Esophagus muscularis mucosa (tissue), 4 donors: Measurements from ENCODE around the gene TMEM255B. TPM values are rescaled to one million over a fixed set of nuclear protein-coding genes. Genes with fewer than 3 reads are reported as not detected.

ENCODE experiments used
- DNase-seq: peaks from one replicate; pipeline ENCODE4 v3.0.0-alpha.2; 2017; ENCODE audit errors: extremely low spot score
- H3K27ac ChIP-seq, 4 donors: fragments of 200-600 bp; sonication (generic); replicated peaks in 1 of 4; 1 replicate in 3 of 4; 2 replicates in 1 of 4; pipeline ENCODE4 v1.5.1; 2016 to 2019; ENCODE audit warnings: mild to moderate bottlenecking in 1 of 4
- H3K27me3 ChIP-seq, 4 donors: fragments of 200-600 bp; sonication (generic); one replicate each; pipeline versions ENCODE4 v1.5.1 to v1.6.0; 2016 to 2019
- H3K36me3 ChIP-seq, 4 donors: fragments of 200-600 bp; sonication (generic); one replicate each; pipeline ENCODE4 v1.5.1; 2016 to 2019
- H3K4me1 ChIP-seq, 4 donors: fragments of 200-600 bp; sonication (generic); one replicate each; pipeline ENCODE4 v1.5.1; 2016 to 2019
- H3K4me3 ChIP-seq, 4 donors: fragments of 200-600 bp; sonication (generic); 1 replicate in 2 of 4; 2 replicates in 2 of 4; pipeline ENCODE4 v1.5.1; 2016 to 2019; ENCODE audit warnings: mild to moderate bottlenecking in 4 of 4, moderate library complexity in 1 of 4
- H3K9me3 ChIP-seq, 4 donors: fragments of 200-600 bp; sonication (generic); 1 replicate in 3 of 4; 2 replicates in 1 of 4; pipeline ENCODE4 v1.5.1; 2016 to 2019
- CTCF ChIP-seq, 3 experiments: fragments of 200-600 bp in 2 of 3; fragments of 450-650 bp in 1 of 3; sonication (generic) in 2 of 3; IDR thresholded peaks; one replicate each; pipeline ENCODE4 v1.5.1; 2017 to 2019; ENCODE audit warnings: antibody characterized with exemption in 3 of 3, mild to moderate bottlenecking in 2 of 3, moderate library complexity in 1 of 3
- EP300 ChIP-seq: sonication (generic); formaldehyde crosslinking; IDR thresholded peaks from one replicate; pipeline ENCODE4 v1.6.1; 2017; ENCODE audit warnings: antibody characterized with exemption
- POLR2A ChIP-seq: fragments of 450-650 bp; IDR thresholded peaks from one replicate; pipeline ENCODE4 v1.6.1; 2017; ENCODE audit warnings: antibody characterized with exemption, moderate library complexity, mild to moderate bottlenecking, low read depth
- POLR2AphosphoS5 ChIP-seq, 2 donors: sonication (generic); formaldehyde crosslinking; IDR thresholded peaks; one replicate each; pipeline ENCODE4 v1.6.1; 2017; ENCODE audit warnings: antibody characterized with exemption in 2 of 2
- WGBS: methylation state at CpG from one replicate; pipeline ENCODE4 v1.1.5; 2018; 5-methylcytosine and 5-hydroxymethylcytosine counted together
- intact Hi-C: fragments of 100-400 bp; cut with DNase I; formaldehyde crosslinking; loops from one replicate; pipeline ENCODE4 v1.15.1; 2023
- total RNA-seq, 4 donors: library from RNA; depleted of rRNA; stranded (reverse); fragments of >200 nt; gene quantifications; one replicate each; pipeline versions ENCODE4 v1.1.0 to v1.2.1, GENCODE V29; 2016

The TMEM255B gene
- total RNA-seq, 4 donors from 2014 or later = 4.1 to 12.3 (median 10.7) TPM

- TF ChIP-seq POLR2AphosphoS5 (IDR thresholded peaks at IDR 0.05) = peak; percentile 37 to 55
- no peak for TF ChIP-seq EP300
- no peak for TF ChIP-seq POLR2A
- DNase-seq = no peak
- Histone ChIP-seq H3K27me3 (no peaks in the 10 kb centered on the region), H3K4me1 (peaks cover 73 to 92% (median 92%) of the 10 kb centered on the region in 4 donors), H3K9me3 (no peaks in the 10 kb centered on the region), H3K36me3 (peaks cover 0 to 15% (median 4%) of the 10 kb centered on the region in 4 donors), H3K27ac (peak overlapping the region; percentile 68 to 81 (median 72)), H3K4me3 (no peak overlapping the region)
- WGBS = 46% methylated on average over 8 of the region's 9 CpGs
- intact Hi-C loops = no loop called here
These were observed 97.7 kb downstream of the TMEM255B start for GRCh38 chr13:113856716-113857065.

GRCh38 chr13:113857531-113858195 is 98.6 kb downstream of the TMEM255B start:
- intact Hi-C loops = no loop called here
- TF ChIP-seq POLR2AphosphoS5 (IDR thresholded peaks at IDR 0.05) (no peak), EP300 (no peak), CTCF (IDR thresholded peaks at IDR 0.05) (no peak), POLR2A (no peak)
- H3K27me3 ChIP-seq = no peaks in the 10 kb centered on the region
- 61% methylated on average over 14 of the region's 20 CpGs for WGBS
- H3K4me1 ChIP-seq = peaks cover 78 to 92% (median 92%) of the 10 kb centered on the region in 4 donors
- no peak for DNase-seq
- no peaks in the 10 kb centered on the region for H3K9me3 ChIP-seq
- H3K36me3 ChIP-seq = peaks cover 0 to 11% (median 4%) of the 10 kb centered on the region in 4 donors
- peak overlapping the region; percentile 38 to 81 (median 72) for H3K27ac ChIP-seq
- no peak overlapping the region for H3K4me3 ChIP-seq

GRCh38 chr13:113859311-113860050 is 100.5 kb downstream of the TMEM255B start:
- intact Hi-C loops = no loop called here
- H3K9me3 ChIP-seq = no peaks in the 10 kb centered on the region
- TF ChIP-seq POLR2A = no peak
- TF ChIP-seq POLR2AphosphoS5 (IDR thresholded peaks at IDR 0.05) = no peak
- no peak for TF ChIP-seq CTCF (IDR thresholded peaks at IDR 0.05)
- TF ChIP-seq EP300 = no peak
- no peak overlapping the region for H3K4me3 ChIP-seq
- peak overlapping the region; percentile 96 to 99 (median 98) for H3K27ac ChIP-seq
- 82% methylated on average over 4 of the region's 4 CpGs for WGBS
- DNase-seq = no peak
- H3K4me1 ChIP-seq = peaks cover 65 to 87% (median 82%) of the 10 kb centered on the region in 4 donors
- no peaks in the 10 kb centered on the region for H3K27me3 ChIP-seq
- H3K36me3 ChIP-seq = peaks cover 0 to 11% (median 4%) of the 10 kb centered on the region in 4 donors

- intact Hi-C loops = no loop called here
- Histone ChIP-seq H3K9me3 (no peaks in the 10 kb centered on the region), H3K27me3 (no peaks in the 10 kb centered on the region), H3K4me1 (peaks cover 65 to 87% (median 82%) of the 10 kb centered on the region in 4 donors), H3K36me3 (peaks cover 0 to 11% (median 4%) of the 10 kb centered on the region in 4 donors), H3K27ac (peak overlapping the region; percentile 96 to 99 (median 98)), H3K4me3 (no peak overlapping the region)
- no peak for TF ChIP-seq POLR2AphosphoS5 (IDR thresholded peaks at IDR 0.05)
- TF ChIP-seq CTCF (IDR thresholded peaks at IDR 0.05) = no peak
- no peak for TF ChIP-seq EP300
- TF ChIP-seq POLR2A = no peak
- WGBS = 67% methylated on average over 12 of the region's 12 CpGs
- DNase-seq = no peak
These were observed 101.1 kb downstream of the TMEM255B start for GRCh38 chr13:113860051-113860664.
